HG03354 (cell line): Measurements from ENCODE around the gene COL5A2.

ENCODE experiments used
- ATAC-seq: cut with Tn5 transposase; IDR thresholded peaks from one replicate; pipeline ENCODE4 v1.9.1; 2021; ENCODE audit warnings: mild to moderate bottlenecking; ENCODE audit not compliant: unreplicated experiment, poor library complexity, severe bottlenecking

COL5A2 gene

GRCh38 chr2:189152483-189152882, 27.1 kb downstream of the COL5A2 start:
- ATAC-seq: no peak

GRCh38 chr2:189151906-189152305, 27.7 kb downstream of the COL5A2 start:
- ATAC-seq: no peak

GRCh38 chr2:189150033-189150432, 29.5 kb downstream of the COL5A2 start:
- ATAC-seq: no peak

- no peak for ATAC-seq
These were observed 31.6 kb downstream of the COL5A2 start for GRCh38 chr2:189147989-189148388.

GRCh38 chr2:189147361-189147760, 32.2 kb downstream of the COL5A2 start:
- no peak for ATAC-seq

GRCh38 chr2:189146553-189146952, 33.0 kb downstream of the COL5A2 start:
- no peak for ATAC-seq

- no peak for ATAC-seq
These were observed 34.8 kb downstream of the COL5A2 start for GRCh38 chr2:189144700-189145211.

GRCh38 chr2:189143925-189144324, 35.6 kb downstream of the COL5A2 start:
- no peak for ATAC-seq

- peak; percentile 99 for ATAC-seq
These were observed 36.4 kb downstream of the COL5A2 start for GRCh38 chr2:189142893-189143759.

GRCh38 chr2:189138800-189139199, 40.8 kb downstream of the COL5A2 start:
- ATAC-seq: no peak

GRCh38 chr2:189137519-189137918, 42.0 kb downstream of the COL5A2 start:
- no peak for ATAC-seq

GRCh38 chr2:189134485-189134884, 45.1 kb downstream of the COL5A2 start:
- ATAC-seq: no peak

- ATAC-seq: no peak
These were observed 47.6 kb downstream of the COL5A2 start for GRCh38 chr2:189131991-189132390.

GRCh38 chr2:189129971-189130370, 49.6 kb downstream of the COL5A2 start:
- ATAC-seq: no peak

GRCh38 chr2:189128970-189129369, 50.6 kb downstream of the COL5A2 start:
- ATAC-seq: no peak

GRCh38 chr2:189127756-189128155, 51.8 kb downstream of the COL5A2 start:
- no peak for ATAC-seq

- no peak for ATAC-seq
These were observed 54.4 kb downstream of the COL5A2 start for GRCh38 chr2:189125195-189125594.

GRCh38 chr2:189124175-189124574, 55.4 kb downstream of the COL5A2 start:
- no peak for ATAC-seq

- no peak for ATAC-seq
These were observed 61.2 kb downstream of the COL5A2 start for GRCh38 chr2:189118386-189118785.

GRCh38 chr2:189116979-189117378, 62.6 kb downstream of the COL5A2 start:
- ATAC-seq: no peak

- no peak for ATAC-seq
These were observed 63.5 kb downstream of the COL5A2 start for GRCh38 chr2:189116087-189116486.
